HepG2 (cell line): Measurements from ENCODE around the gene WDR91. TPM values are rescaled to one million over a fixed set of nuclear protein-coding genes. Genes with fewer than 3 reads are reported as not detected.
A peak's percentile ranks its signal among the peaks of the same experiment; 100 is the strongest.

Experiments
- NAIF1 ChIP-seq: sonication (generic); formaldehyde crosslinking; IDR thresholded peaks from 2 replicates; pipeline ENCODE4 v1.5.0; 2020; ENCODE audit warnings: mild to moderate bottlenecking, missing genetic modification reagents, borderline replicate concordance
- SALL2 ChIP-seq: sonication (generic); formaldehyde crosslinking; IDR thresholded peaks from 2 replicates; pipeline ENCODE4 v1.8.1; 2023; ENCODE audit warnings: mild to moderate bottlenecking, missing genetic modification reagents, inconsistent platforms
- SCMH1 ChIP-seq: sonication (generic); formaldehyde crosslinking; IDR thresholded peaks from 2 replicates; pipeline ENCODE4 v1.9.0; 2021; ENCODE audit warnings: missing genetic modification reagents, mild to moderate bottlenecking, borderline replicate concordance
- TARDBP ChIP-seq: sonication (generic); formaldehyde crosslinking; IDR thresholded peaks from 2 replicates; pipeline ENCODE4 v1.8.0; 2022; ENCODE audit warnings: mild to moderate bottlenecking, missing genetic modification reagents
- U2AF2 ChIP-seq: fragments of 200-400 bp; formaldehyde crosslinking; IDR thresholded peaks from 2 replicates; pipeline ENCODE4 v1.6.1; 2017; ENCODE audit warnings: low read depth, mild to moderate bottlenecking, low read length
- ZBTB33 ChIP-seq: sonication (generic); formaldehyde crosslinking; IDR thresholded peaks from 2 replicates; pipeline ENCODE4 v1.4.0; 2020; ENCODE audit warnings: missing genetic modification reagents
- ZNF441 ChIP-seq: sonication (generic); formaldehyde crosslinking; IDR thresholded peaks from 2 replicates; pipeline ENCODE4 v1.7.0; 2021; ENCODE audit warnings: missing genetic modification reagents, borderline replicate concordance
- ZNF460 ChIP-seq: sonication (generic); formaldehyde crosslinking; IDR thresholded peaks from 2 replicates; pipeline ENCODE4 v1.5.1; 2020; ENCODE audit warnings: missing genetic modification reagents, mild to moderate bottlenecking, borderline replicate concordance
- polyA plus RNA-seq, 8 experiments: library from polyadenylated mRNA; depleted of rRNA in 3 of 8; stranded (reverse) in 7 of 8; unstranded in 1 of 8; fragments of >200 nt; fragmentation: Illumina TruSeq in 4 of 8; extraction: Trizol in 4 of 8; gene quantifications; 2 replicates each; pipeline versions ENCODE4 v1.2.1 to v1.2.3, GENCODE V29; 2011 to 2016; ENCODE audit warnings: low read depth in 4 of 8, missing spikeins in 1 of 8, mixed read lengths in 1 of 8; ENCODE audit not compliant: insufficient read depth in 1 of 8
- total RNA-seq, 5 experiments: library from RNA; depleted of rRNA; stranded (reverse); fragments of >200 nt; fragmentation: Illumina TruSeq; extraction: Trizol; gene quantifications; 2 replicates each; pipeline ENCODE4 v1.2.3, GENCODE V29; 2016; ENCODE audit warnings: low read depth in 1 of 5
- TF ChIP-seq, protein P1 (sequence below): IDR thresholded peaks from 2 replicates; pipeline ENCODE4 v1.6.1; 2016; ENCODE audit warnings: low read depth, missing genetic modification reagents, missing compliant biosample characterization
- TF ChIP-seq, protein P2 (sequence below): IDR thresholded peaks from 2 replicates; pipeline ENCODE4 v1.6.1; 2012; ENCODE audit warnings: low read length, improper control_type of control experiment
- TF ChIP-seq, protein P3 (sequence below): sonication (generic); formaldehyde crosslinking; IDR thresholded peaks from 2 replicates; pipeline ENCODE4 v1.4.0; 2020; ENCODE audit warnings: mild to moderate bottlenecking, missing genetic modification reagents, borderline replicate concordance

WDR91 gene
- total and polyA plus RNA-seq, 2 of the 13 experiments (the other 11 are each of a cell fraction or from before 2014, with no cell fraction given) = 11.6 to 12.1 TPM

GRCh38 chr7:135170274-135170997 is 40.9 kb downstream of the WDR91 start, which contains the start of gene CYREN (continued):
- TF ChIP-seq, protein P1, sequence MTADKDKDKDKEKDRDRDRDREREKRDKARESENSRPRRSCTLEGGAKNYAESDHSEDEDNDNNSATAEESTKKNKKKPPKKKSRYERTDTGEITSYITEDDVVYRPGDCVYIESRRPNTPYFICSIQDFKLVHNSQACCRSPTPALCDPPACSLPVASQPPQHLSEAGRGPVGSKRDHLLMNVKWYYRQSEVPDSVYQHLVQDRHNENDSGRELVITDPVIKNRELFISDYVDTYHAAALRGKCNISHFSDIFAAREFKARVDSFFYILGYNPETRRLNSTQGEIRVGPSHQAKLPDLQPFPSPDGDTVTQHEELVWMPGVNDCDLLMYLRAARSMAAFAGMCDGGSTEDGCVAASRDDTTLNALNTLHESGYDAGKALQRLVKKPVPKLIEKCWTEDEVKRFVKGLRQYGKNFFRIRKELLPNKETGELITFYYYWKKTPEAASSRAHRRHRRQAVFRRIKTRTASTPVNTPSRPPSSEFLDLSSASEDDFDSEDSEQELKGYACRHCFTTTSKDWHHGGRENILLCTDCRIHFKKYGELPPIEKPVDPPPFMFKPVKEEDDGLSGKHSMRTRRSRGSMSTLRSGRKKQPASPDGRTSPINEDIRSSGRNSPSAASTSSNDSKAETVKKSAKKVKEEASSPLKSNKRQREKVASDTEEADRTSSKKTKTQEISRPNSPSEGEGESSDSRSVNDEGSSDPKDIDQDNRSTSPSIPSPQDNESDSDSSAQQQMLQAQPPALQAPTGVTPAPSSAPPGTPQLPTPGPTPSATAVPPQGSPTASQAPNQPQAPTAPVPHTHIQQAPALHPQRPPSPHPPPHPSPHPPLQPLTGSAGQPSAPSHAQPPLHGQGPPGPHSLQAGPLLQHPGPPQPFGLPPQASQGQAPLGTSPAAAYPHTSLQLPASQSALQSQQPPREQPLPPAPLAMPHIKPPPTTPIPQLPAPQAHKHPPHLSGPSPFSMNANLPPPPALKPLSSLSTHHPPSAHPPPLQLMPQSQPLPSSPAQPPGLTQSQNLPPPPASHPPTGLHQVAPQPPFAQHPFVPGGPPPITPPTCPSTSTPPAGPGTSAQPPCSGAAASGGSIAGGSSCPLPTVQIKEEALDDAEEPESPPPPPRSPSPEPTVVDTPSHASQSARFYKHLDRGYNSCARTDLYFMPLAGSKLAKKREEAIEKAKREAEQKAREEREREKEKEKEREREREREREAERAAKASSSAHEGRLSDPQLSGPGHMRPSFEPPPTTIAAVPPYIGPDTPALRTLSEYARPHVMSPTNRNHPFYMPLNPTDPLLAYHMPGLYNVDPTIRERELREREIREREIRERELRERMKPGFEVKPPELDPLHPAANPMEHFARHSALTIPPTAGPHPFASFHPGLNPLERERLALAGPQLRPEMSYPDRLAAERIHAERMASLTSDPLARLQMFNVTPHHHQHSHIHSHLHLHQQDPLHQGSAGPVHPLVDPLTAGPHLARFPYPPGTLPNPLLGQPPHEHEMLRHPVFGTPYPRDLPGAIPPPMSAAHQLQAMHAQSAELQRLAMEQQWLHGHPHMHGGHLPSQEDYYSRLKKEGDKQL = 0 out of 2 replicates have a peak, but pooled peaks have one; percentile 28
- TF ChIP-seq TARDBP (CRISPR knock-in tag) = no peak; the same call in 1 of the 2 replicates
- peak; percentile 83 for TF ChIP-seq SALL2 (CRISPR knock-in tag)
- peak; percentile 18; the same call in 1 of the 2 replicates for TF ChIP-seq ZNF441 (CRISPR knock-in tag)
- TF ChIP-seq ZNF460 (CRISPR knock-in tag) = no peak; the same call in 1 of the 2 replicates
- TF ChIP-seq U2AF2 = 0 out of 2 replicates have a peak, but pooled peaks have one; percentile 48
- no peak for TF ChIP-seq SCMH1
- TF ChIP-seq, protein P2, sequence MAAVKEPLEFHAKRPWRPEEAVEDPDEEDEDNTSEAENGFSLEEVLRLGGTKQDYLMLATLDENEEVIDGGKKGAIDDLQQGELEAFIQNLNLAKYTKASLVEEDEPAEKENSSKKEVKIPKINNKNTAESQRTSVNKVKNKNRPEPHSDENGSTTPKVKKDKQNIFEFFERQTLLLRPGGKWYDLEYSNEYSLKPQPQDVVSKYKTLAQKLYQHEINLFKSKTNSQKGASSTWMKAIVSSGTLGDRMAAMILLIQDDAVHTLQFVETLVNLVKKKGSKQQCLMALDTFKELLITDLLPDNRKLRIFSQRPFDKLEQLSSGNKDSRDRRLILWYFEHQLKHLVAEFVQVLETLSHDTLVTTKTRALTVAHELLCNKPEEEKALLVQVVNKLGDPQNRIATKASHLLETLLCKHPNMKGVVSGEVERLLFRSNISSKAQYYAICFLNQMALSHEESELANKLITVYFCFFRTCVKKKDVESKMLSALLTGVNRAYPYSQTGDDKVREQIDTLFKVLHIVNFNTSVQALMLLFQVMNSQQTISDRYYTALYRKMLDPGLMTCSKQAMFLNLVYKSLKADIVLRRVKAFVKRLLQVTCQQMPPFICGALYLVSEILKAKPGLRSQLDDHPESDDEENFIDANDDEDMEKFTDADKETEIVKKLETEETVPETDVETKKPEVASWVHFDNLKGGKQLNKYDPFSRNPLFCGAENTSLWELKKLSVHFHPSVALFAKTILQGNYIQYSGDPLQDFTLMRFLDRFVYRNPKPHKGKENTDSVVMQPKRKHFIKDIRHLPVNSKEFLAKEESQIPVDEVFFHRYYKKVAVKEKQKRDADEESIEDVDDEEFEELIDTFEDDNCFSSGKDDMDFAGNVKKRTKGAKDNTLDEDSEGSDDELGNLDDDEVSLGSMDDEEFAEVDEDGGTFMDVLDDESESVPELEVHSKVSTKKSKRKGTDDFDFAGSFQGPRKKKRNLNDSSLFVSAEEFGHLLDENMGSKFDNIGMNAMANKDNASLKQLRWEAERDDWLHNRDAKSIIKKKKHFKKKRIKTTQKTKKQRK = no peak
- no peak for TF ChIP-seq NAIF1 (CRISPR knock-in tag)
- no peak for TF ChIP-seq ZBTB33
- TF ChIP-seq, protein P3, sequence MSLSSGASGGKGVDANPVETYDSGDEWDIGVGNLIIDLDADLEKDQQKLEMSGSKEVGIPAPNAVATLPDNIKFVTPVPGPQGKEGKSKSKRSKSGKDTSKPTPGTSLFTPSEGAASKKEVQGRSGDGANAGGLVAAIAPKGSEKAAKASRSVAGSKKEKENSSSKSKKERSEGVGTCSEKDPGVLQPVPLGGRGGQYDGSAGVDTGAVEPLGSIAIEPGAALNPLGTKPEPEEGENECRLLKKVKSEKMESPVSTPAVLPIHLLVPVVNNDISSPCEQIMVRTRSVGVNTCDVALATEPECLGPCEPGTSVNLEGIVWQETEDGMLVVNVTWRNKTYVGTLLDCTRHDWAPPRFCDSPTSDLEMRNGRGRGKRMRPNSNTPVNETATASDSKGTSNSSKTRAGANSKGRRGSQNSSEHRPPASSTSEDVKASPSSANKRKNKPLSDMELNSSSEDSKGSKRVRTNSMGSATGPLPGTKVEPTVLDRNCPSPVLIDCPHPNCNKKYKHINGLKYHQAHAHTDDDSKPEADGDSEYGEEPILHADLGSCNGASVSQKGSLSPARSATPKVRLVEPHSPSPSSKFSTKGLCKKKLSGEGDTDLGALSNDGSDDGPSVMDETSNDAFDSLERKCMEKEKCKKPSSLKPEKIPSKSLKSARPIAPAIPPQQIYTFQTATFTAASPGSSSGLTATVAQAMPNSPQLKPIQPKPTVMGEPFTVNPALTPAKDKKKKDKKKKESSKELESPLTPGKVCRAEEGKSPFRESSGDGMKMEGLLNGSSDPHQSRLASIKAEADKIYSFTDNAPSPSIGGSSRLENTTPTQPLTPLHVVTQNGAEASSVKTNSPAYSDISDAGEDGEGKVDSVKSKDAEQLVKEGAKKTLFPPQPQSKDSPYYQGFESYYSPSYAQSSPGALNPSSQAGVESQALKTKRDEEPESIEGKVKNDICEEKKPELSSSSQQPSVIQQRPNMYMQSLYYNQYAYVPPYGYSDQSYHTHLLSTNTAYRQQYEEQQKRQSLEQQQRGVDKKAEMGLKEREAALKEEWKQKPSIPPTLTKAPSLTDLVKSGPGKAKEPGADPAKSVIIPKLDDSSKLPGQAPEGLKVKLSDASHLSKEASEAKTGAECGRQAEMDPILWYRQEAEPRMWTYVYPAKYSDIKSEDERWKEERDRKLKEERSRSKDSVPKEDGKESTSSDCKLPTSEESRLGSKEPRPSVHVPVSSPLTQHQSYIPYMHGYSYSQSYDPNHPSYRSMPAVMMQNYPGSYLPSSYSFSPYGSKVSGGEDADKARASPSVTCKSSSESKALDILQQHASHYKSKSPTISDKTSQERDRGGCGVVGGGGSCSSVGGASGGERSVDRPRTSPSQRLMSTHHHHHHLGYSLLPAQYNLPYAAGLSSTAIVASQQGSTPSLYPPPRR = peak; percentile 79; the same call in 1 of the 2 replicates
